Endothelial cell of umbilical vein (primary cell): Measurements from ENCODE around the gene LY9. TPM values are rescaled to one million over a fixed set of nuclear protein-coding genes. Genes with fewer than 3 reads are reported as not detected.

ENCODE experiments used
- BruUV-seq: library from RNA; stranded (reverse); fragments of 400-500 nt; replicated peaks from 2 replicates; lab custom pipeline; 2021; lab: Mats Ljungman, UMichigan
- CTCF ChIA-PET: fragments of 300-600, 350-600 bp; sonication (Branson Sonifier 250); formaldehyde crosslinking; loops from one replicate; lab custom pipeline; 2021; ENCODE audit warnings: antibody characterized with exemption, inconsistent platforms; lab: Charles Lee
- POLR2A ChIA-PET: fragments of 300-600, 350-600 bp; sonication (Branson Sonifier 250); formaldehyde crosslinking; loops from one replicate; lab custom pipeline; 2021; ENCODE audit warnings: antibody characterized with exemption, inconsistent platforms; lab: Charles Lee
- DNase-seq: peaks from one replicate; pipeline ENCODE4 v3.0.0-alpha.2; 2011; ENCODE audit warnings: low read depth, low spot score
- FAIRE-seq: peaks from 2 replicates; lab custom pipeline; 2011; peaks lifted over from hg19 to GRCh38; lab: Jason Lieb, UNC
- H2AFZ ChIP-seq: 2 replicates; pipeline ENCODE4 v1.6.0; 2012; ENCODE audit warnings: low read depth, low read length, control low read depth, inconsistent platforms
- H3K27ac ChIP-seq: 2 replicates; pipeline ENCODE4 v1.5.1; 2011; ENCODE audit warnings: low read depth, mild to moderate bottlenecking, control low read depth, low read length, moderate library complexity; ENCODE audit not compliant: insufficient read depth
- H3K27me3 ChIP-seq, 2 experiments: 2 replicates each; pipeline versions ENCODE4 v1.6.0 to v1.6.1; 2011; ENCODE audit warnings: low read length in 2 of 2, mixed read lengths in 1 of 2; ENCODE audit not compliant: control insufficient read depth in 2 of 2, insufficient read depth in 2 of 2
- H3K36me3 ChIP-seq, 2 experiments: 2 replicates in 1 of 2; 3 replicates in 1 of 2; pipeline ENCODE4 v1.5.1; 2011; ENCODE audit warnings: low read length in 2 of 2, mild to moderate bottlenecking in 1 of 2, moderate library complexity in 1 of 2; ENCODE audit not compliant: control insufficient read depth in 2 of 2, insufficient read depth in 2 of 2; ENCODE audit errors: extremely low read depth in 1 of 2
- H3K4me1 ChIP-seq: 3 replicates; pipeline ENCODE4 v1.5.1; 2011; ENCODE audit warnings: mild to moderate bottlenecking, low read length; ENCODE audit not compliant: control insufficient read depth, insufficient read depth; ENCODE audit errors: extremely low read depth
- H3K4me2 ChIP-seq: 2 replicates; pipeline ENCODE4 v1.6.1; 2011; ENCODE audit warnings: low read length, control low read depth, mixed read lengths; ENCODE audit not compliant: insufficient read depth
- H3K4me3 ChIP-seq, 3 experiments: fragments of 200-600 bp in 1 of 3; sonication (generic), shearing (Covaris generic) in 1 of 3; replicated peaks in 1 of 3; 2 replicates each; pipeline ENCODE4 v1.5.1; 2011 to 2016; ENCODE audit warnings: control low read depth in 3 of 3, low read length in 3 of 3, mild to moderate bottlenecking in 2 of 3, inconsistent platforms in 1 of 3, low read depth in 1 of 3, moderate library complexity in 1 of 3; ENCODE audit not compliant: insufficient read depth in 1 of 3
- H3K79me2 ChIP-seq: 2 replicates; pipeline ENCODE4 v1.6.0; 2012; ENCODE audit warnings: low read length, inconsistent platforms; ENCODE audit not compliant: control insufficient read depth, insufficient read depth
- H3K9ac ChIP-seq: replicated peaks from 2 replicates; pipeline ENCODE3; 2011; ENCODE audit warnings: low read length, control low read depth; ENCODE audit not compliant: insufficient read depth; ENCODE audit errors: extremely low read depth
- H3K9me1 ChIP-seq: replicated peaks from 3 replicates; pipeline ENCODE4 v1.6.0; 2011; ENCODE audit warnings: mild to moderate bottlenecking, low read length; ENCODE audit not compliant: control insufficient read depth, insufficient read depth; ENCODE audit errors: extremely low read depth
- H3K9me3 ChIP-seq: replicated peaks from 2 replicates; pipeline ENCODE4 v1.5.1; 2012; ENCODE audit warnings: low read length, inconsistent platforms; ENCODE audit not compliant: control insufficient read depth, insufficient read depth
- H4K20me1 ChIP-seq: replicated peaks from 2 replicates; pipeline ENCODE3; 2011; ENCODE audit warnings: mild to moderate bottlenecking, low read length; ENCODE audit not compliant: control insufficient read depth, insufficient read depth; ENCODE audit errors: extremely low read depth
- CTCF ChIP-seq, 2 donors: IDR thresholded peaks; 1 replicate in 1 of 2; 2 replicates in 1 of 2; pipeline ENCODE4 v1.5.1; 2011; ENCODE audit warnings: low read length in 2 of 2, mild to moderate bottlenecking in 2 of 2, moderate library complexity in 2 of 2, control low read depth in 1 of 2, inconsistent platforms in 1 of 2, low read depth in 1 of 2; ENCODE audit not compliant: insufficient read depth in 1 of 2; ENCODE audit errors: extremely low read depth in 1 of 2
- EZH2 ChIP-seq: IDR thresholded peaks from 2 replicates; pipeline ENCODE4 v1.6.1; 2012; ENCODE audit warnings: borderline replicate concordance, low read depth, mild to moderate bottlenecking, moderate library complexity, low read length, inconsistent platforms; ENCODE audit not compliant: severe bottlenecking
- FOS ChIP-seq: IDR thresholded peaks from 2 replicates; pipeline ENCODE4 v1.6.1; 2011; ENCODE audit warnings: mild to moderate bottlenecking, low read length, moderate library complexity, borderline replicate concordance; ENCODE audit not compliant: insufficient read depth
- GATA2 ChIP-seq: IDR thresholded peaks from 2 replicates; pipeline ENCODE4 v1.7.0; 2011; ENCODE audit warnings: low read depth, mild to moderate bottlenecking, moderate library complexity, mixed read lengths, low read length; ENCODE audit not compliant: insufficient read length, insufficient read depth
- JUN ChIP-seq: IDR thresholded peaks from 2 replicates; pipeline ENCODE4 v1.6.1; 2011; ENCODE audit warnings: borderline replicate concordance, low read depth; ENCODE audit not compliant: insufficient read length, insufficient read depth
- MAX ChIP-seq: IDR thresholded peaks from 2 replicates; pipeline ENCODE4 v1.6.1; 2011; ENCODE audit not compliant: insufficient read depth, insufficient read length
- MYC ChIP-seq: IDR thresholded peaks from one replicate; pipeline ENCODE4 v1.6.1; 2011; ENCODE audit warnings: mild to moderate bottlenecking, low read depth, low read length
- POLR2A ChIP-seq: IDR thresholded peaks from 2 replicates; pipeline ENCODE4 v1.6.1; 2012; ENCODE audit warnings: low read depth, mild to moderate bottlenecking, control low read depth, low read length
- POLR2AphosphoS5 ChIP-seq: IDR thresholded peaks from 2 replicates; pipeline ENCODE4 v1.6.1; 2012; ENCODE audit warnings: low read depth, mild to moderate bottlenecking, control low read depth, low read length, moderate library complexity; ENCODE audit not compliant: insufficient read depth
- dilution Hi-C: fragments of 300-500 bp; cut with MboI; formaldehyde crosslinking; loops from one replicate; pipeline ENCODE4 v1.15.0; 2019; ENCODE audit warnings: low sequenced_read_pairs; ENCODE audit not compliant: extremely low pct_ligation_motif_present
- intact Hi-C: fragments of 100-400 bp; cut with micrococcal nuclease; formaldehyde crosslinking; loops from one replicate; pipeline ENCODE4 v1.10.0; 2022
- polyA plus RNA-seq, 4 experiments: library from polyadenylated mRNA; depleted of rRNA in 3 of 4; stranded (reverse) in 3 of 4; unstranded in 1 of 4; fragments of >200 nt; gene quantifications; 2 replicates each; pipeline versions ENCODE4 v1.2.1 to v1.2.3, GENCODE V29; 2011 to 2012; ENCODE audit warnings: missing spikeins in 1 of 4
- total RNA-seq: library from RNA; stranded (reverse); gene quantifications from 2 replicates; pipeline ENCODE4 v1.2.3, GENCODE V29; 2021

Gene LY9
- total and polyA plus RNA-seq, 2 donors (not counting 3 experiments of a cell fraction or from before 2014, with no cell fraction given), result not detected

DNA sequence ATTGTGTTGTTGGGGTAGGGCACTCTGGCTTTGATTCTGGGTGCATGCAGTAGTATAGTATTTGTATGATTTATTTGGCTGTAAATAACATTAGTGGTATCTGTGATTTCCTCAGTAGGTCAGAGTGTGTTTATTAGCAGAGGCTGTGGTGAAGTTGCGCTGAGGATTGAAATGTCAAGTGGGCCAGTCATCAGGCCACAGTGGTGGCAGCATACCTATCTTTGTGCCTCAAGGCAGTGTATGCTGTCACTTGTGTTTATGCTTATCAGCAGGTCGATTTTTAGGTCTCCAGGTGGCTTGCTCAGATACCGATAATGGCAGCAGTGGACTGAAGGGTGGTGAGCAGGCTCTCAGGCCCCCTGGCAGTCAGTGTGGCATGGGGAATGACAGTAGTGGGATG, 11.3 kb downstream of the LY9 start:
- dilution Hi-C loops, result no loop called here

More for the DNA sequence above, 11.3 kb downstream of the LY9 start:
- H3K9me1 ChIP-seq, result no peaks in the 10 kb centered on the region
- no peak overlapping the region for H2AFZ ChIP-seq
- intact Hi-C loops, result no loop called here
- no peaks in the 10 kb centered on the region for H3K36me3 ChIP-seq
- FAIRE-seq (no peak), DNase-seq (no peak)
- H3K27ac ChIP-seq, result no peak overlapping the region
- H3K4me3 ChIP-seq, result no peak overlapping the region
- no peaks in the 10 kb centered on the region for H3K79me2 ChIP-seq
- TF ChIP-seq POLR2A (no peak), GATA2 (no peak), MYC (no peak), POLR2AphosphoS5 (no peak), EZH2 (no peak), MAX (no peak), JUN (no peak), FOS (no peak), CTCF (IDR thresholded peaks at IDR 0.05; ENCODE audit: extremely low read depth in 1 of 2, insufficient read depth in 1 of 2, low read depth in 1 of 2, low read length in 2 of 2) (no peak)
- H3K9ac ChIP-seq, result no peak overlapping the region
- POLR2A ChIA-PET, result no interaction called here
- H3K4me1 ChIP-seq, result no peaks in the 10 kb centered on the region
- no TSS peak for BruUV-seq
- H3K27me3 ChIP-seq, result peaks cover 0 to 4% of the 10 kb centered on the region in 2 experiments
- CTCF ChIA-PET, result no interaction called here
- H3K4me2 ChIP-seq, result no peak overlapping the region
- H4K20me1 ChIP-seq, result no peaks in the 10 kb centered on the region
- H3K9me3 ChIP-seq, result no peaks in the 10 kb centered on the region
